SIG-M5 (cell line): ENCODE data around the gene CNOT6L.
"Not testable (repeated sequence)": the region's sequence is repeated elsewhere in the genome, so short reads cannot be mapped to it uniquely, and the experiment has no call there.

Experiments used
- DNase-seq: peaks from one replicate; lab custom pipeline; 2025; lab: John Stamatoyannopoulos, UW

The CNOT6L gene

GRCh38 chr4:77782102-77782835 lies 36.9 kb downstream of the CNOT6L start:
- DNase-seq = no peak

GRCh38 chr4:77780762-77781161 lies 38.4 kb downstream of the CNOT6L start:
- not testable (repeated sequence) for DNase-seq

GRCh38 chr4:77777135-77777807 lies 41.9 kb downstream of the CNOT6L start:
- DNase-seq = no peak

- no peak for DNase-seq
These were observed 42.7 kb downstream of the CNOT6L start for GRCh38 chr4:77776182-77777134.

- DNase-seq = no peak
These were observed 46.1 kb downstream of the CNOT6L start for GRCh38 chr4:77773101-77773500.

- DNase-seq = no peak
These were observed 47.6 kb downstream of the CNOT6L start for GRCh38 chr4:77771566-77771965.

GRCh38 chr4:77765720-77766119 lies 53.4 kb downstream of the CNOT6L start:
- no peak for DNase-seq

GRCh38 chr4:77762531-77762930 lies 56.6 kb downstream of the CNOT6L start:
- no peak for DNase-seq

GRCh38 chr4:77761595-77761994 lies 57.6 kb downstream of the CNOT6L start:
- no peak for DNase-seq

- DNase-seq = no peak
These were observed 60.4 kb downstream of the CNOT6L start for GRCh38 chr4:77758804-77759203.

- no peak for DNase-seq
These were observed 67.4 kb downstream of the CNOT6L start for GRCh38 chr4:77751764-77752163.

- no peak for DNase-seq
These were observed 73.4 kb downstream of the CNOT6L start for GRCh38 chr4:77745792-77746191.

- DNase-seq = no peak
These were observed 77.1 kb downstream of the CNOT6L start for GRCh38 chr4:77742054-77742453.

- no peak for DNase-seq
These were observed 78.7 kb downstream of the CNOT6L start for GRCh38 chr4:77740480-77740879.

GRCh38 chr4:77734928-77735327 lies 84.2 kb downstream of the CNOT6L start:
- peak; percentile 24 for DNase-seq

- DNase-seq = no peak
These were observed 87.5 kb downstream of the CNOT6L start for GRCh38 chr4:77731656-77732055.

GRCh38 chr4:77728420-77728819 lies 90.7 kb downstream of the CNOT6L start:
- no peak for DNase-seq

- DNase-seq = no peak
These were observed 98.1 kb downstream of the CNOT6L start for GRCh38 chr4:77721073-77721472.

GRCh38 chr4:77718500-77718899 lies 100.7 kb downstream of the CNOT6L start:
- DNase-seq = not testable (repeated sequence)

GRCh38 chr4:77715414-77716290 lies 103.5 kb downstream of the CNOT6L start:
- DNase-seq = no peak

- no peak for DNase-seq
These were observed 104.7 kb downstream of the CNOT6L start for GRCh38 chr4:77714514-77714913.
